Endothelial cell of umbilical vein (primary cell): ENCODE results near the gene TSPAN15. TPM values are rescaled to one million over a fixed set of nuclear protein-coding genes. Genes with fewer than 3 reads are reported as not detected.

Source experiments
- BruUV-seq: library from RNA; stranded (reverse); fragments of 400-500 nt; replicated peaks from 2 replicates; lab custom pipeline; 2021; lab: Mats Ljungman, UMichigan
- CTCF ChIA-PET: fragments of 300-600, 350-600 bp; sonication (Branson Sonifier 250); formaldehyde crosslinking; loops from one replicate; lab custom pipeline; 2021; ENCODE audit warnings: antibody characterized with exemption, inconsistent platforms; lab: Charles Lee
- POLR2A ChIA-PET: fragments of 300-600, 350-600 bp; sonication (Branson Sonifier 250); formaldehyde crosslinking; loops from one replicate; lab custom pipeline; 2021; ENCODE audit warnings: antibody characterized with exemption, inconsistent platforms; lab: Charles Lee
- DNase-seq: peaks from one replicate; pipeline ENCODE4 v3.0.0-alpha.2; 2011; ENCODE audit warnings: low read depth, low spot score
- FAIRE-seq: peaks from 2 replicates; lab custom pipeline; 2011; peaks lifted over from hg19 to GRCh38; lab: Jason Lieb, UNC
- H2AFZ ChIP-seq: 2 replicates; pipeline ENCODE4 v1.6.0; 2012; ENCODE audit warnings: low read depth, low read length, control low read depth, inconsistent platforms
- H3K27ac ChIP-seq: 2 replicates; pipeline ENCODE4 v1.5.1; 2011; ENCODE audit warnings: low read depth, mild to moderate bottlenecking, control low read depth, low read length, moderate library complexity; ENCODE audit not compliant: insufficient read depth
- H3K27me3 ChIP-seq, 2 experiments: 2 replicates each; pipeline versions ENCODE4 v1.6.0 to v1.6.1; 2011; ENCODE audit warnings: low read length in 2 of 2, mixed read lengths in 1 of 2; ENCODE audit not compliant: control insufficient read depth in 2 of 2, insufficient read depth in 2 of 2
- H3K36me3 ChIP-seq, 2 experiments: 2 replicates in 1 of 2; 3 replicates in 1 of 2; pipeline ENCODE4 v1.5.1; 2011; ENCODE audit warnings: low read length in 2 of 2, mild to moderate bottlenecking in 1 of 2, moderate library complexity in 1 of 2; ENCODE audit not compliant: control insufficient read depth in 2 of 2, insufficient read depth in 2 of 2; ENCODE audit errors: extremely low read depth in 1 of 2
- H3K4me1 ChIP-seq: 3 replicates; pipeline ENCODE4 v1.5.1; 2011; ENCODE audit warnings: mild to moderate bottlenecking, low read length; ENCODE audit not compliant: control insufficient read depth, insufficient read depth; ENCODE audit errors: extremely low read depth
- H3K4me2 ChIP-seq: 2 replicates; pipeline ENCODE4 v1.6.1; 2011; ENCODE audit warnings: low read length, control low read depth, mixed read lengths; ENCODE audit not compliant: insufficient read depth
- H3K4me3 ChIP-seq, 3 experiments: fragments of 200-600 bp in 1 of 3; sonication (generic), shearing (Covaris generic) in 1 of 3; replicated peaks in 1 of 3; 2 replicates each; pipeline ENCODE4 v1.5.1; 2011 to 2016; ENCODE audit warnings: control low read depth in 3 of 3, low read length in 3 of 3, mild to moderate bottlenecking in 2 of 3, inconsistent platforms in 1 of 3, low read depth in 1 of 3, moderate library complexity in 1 of 3; ENCODE audit not compliant: insufficient read depth in 1 of 3
- H3K79me2 ChIP-seq: 2 replicates; pipeline ENCODE4 v1.6.0; 2012; ENCODE audit warnings: low read length, inconsistent platforms; ENCODE audit not compliant: control insufficient read depth, insufficient read depth
- H3K9ac ChIP-seq: replicated peaks from 2 replicates; pipeline ENCODE3; 2011; ENCODE audit warnings: low read length, control low read depth; ENCODE audit not compliant: insufficient read depth; ENCODE audit errors: extremely low read depth
- H3K9me1 ChIP-seq: replicated peaks from 3 replicates; pipeline ENCODE4 v1.6.0; 2011; ENCODE audit warnings: mild to moderate bottlenecking, low read length; ENCODE audit not compliant: control insufficient read depth, insufficient read depth; ENCODE audit errors: extremely low read depth
- H3K9me3 ChIP-seq: replicated peaks from 2 replicates; pipeline ENCODE4 v1.5.1; 2012; ENCODE audit warnings: low read length, inconsistent platforms; ENCODE audit not compliant: control insufficient read depth, insufficient read depth
- H4K20me1 ChIP-seq: replicated peaks from 2 replicates; pipeline ENCODE3; 2011; ENCODE audit warnings: mild to moderate bottlenecking, low read length; ENCODE audit not compliant: control insufficient read depth, insufficient read depth; ENCODE audit errors: extremely low read depth
- CTCF ChIP-seq, 2 donors: IDR thresholded peaks; 1 replicate in 1 of 2; 2 replicates in 1 of 2; pipeline ENCODE4 v1.5.1; 2011; ENCODE audit warnings: low read length in 2 of 2, mild to moderate bottlenecking in 2 of 2, moderate library complexity in 2 of 2, control low read depth in 1 of 2, inconsistent platforms in 1 of 2, low read depth in 1 of 2; ENCODE audit not compliant: insufficient read depth in 1 of 2; ENCODE audit errors: extremely low read depth in 1 of 2
- EZH2 ChIP-seq: IDR thresholded peaks from 2 replicates; pipeline ENCODE4 v1.6.1; 2012; ENCODE audit warnings: borderline replicate concordance, low read depth, mild to moderate bottlenecking, moderate library complexity, low read length, inconsistent platforms; ENCODE audit not compliant: severe bottlenecking
- FOS ChIP-seq: IDR thresholded peaks from 2 replicates; pipeline ENCODE4 v1.6.1; 2011; ENCODE audit warnings: mild to moderate bottlenecking, low read length, moderate library complexity, borderline replicate concordance; ENCODE audit not compliant: insufficient read depth
- GATA2 ChIP-seq: IDR thresholded peaks from 2 replicates; pipeline ENCODE4 v1.7.0; 2011; ENCODE audit warnings: low read depth, mild to moderate bottlenecking, moderate library complexity, mixed read lengths, low read length; ENCODE audit not compliant: insufficient read length, insufficient read depth
- JUN ChIP-seq: IDR thresholded peaks from 2 replicates; pipeline ENCODE4 v1.6.1; 2011; ENCODE audit warnings: borderline replicate concordance, low read depth; ENCODE audit not compliant: insufficient read length, insufficient read depth
- MAX ChIP-seq: IDR thresholded peaks from 2 replicates; pipeline ENCODE4 v1.6.1; 2011; ENCODE audit not compliant: insufficient read depth, insufficient read length
- MYC ChIP-seq: IDR thresholded peaks from one replicate; pipeline ENCODE4 v1.6.1; 2011; ENCODE audit warnings: mild to moderate bottlenecking, low read depth, low read length
- POLR2A ChIP-seq: IDR thresholded peaks from 2 replicates; pipeline ENCODE4 v1.6.1; 2012; ENCODE audit warnings: low read depth, mild to moderate bottlenecking, control low read depth, low read length
- POLR2AphosphoS5 ChIP-seq: IDR thresholded peaks from 2 replicates; pipeline ENCODE4 v1.6.1; 2012; ENCODE audit warnings: low read depth, mild to moderate bottlenecking, control low read depth, low read length, moderate library complexity; ENCODE audit not compliant: insufficient read depth
- dilution Hi-C: fragments of 300-500 bp; cut with MboI; formaldehyde crosslinking; loops from one replicate; pipeline ENCODE4 v1.15.0; 2019; ENCODE audit warnings: low sequenced_read_pairs; ENCODE audit not compliant: extremely low pct_ligation_motif_present
- intact Hi-C: fragments of 100-400 bp; cut with micrococcal nuclease; formaldehyde crosslinking; loops from one replicate; pipeline ENCODE4 v1.10.0; 2022
- polyA plus RNA-seq, 4 experiments: library from polyadenylated mRNA; depleted of rRNA in 3 of 4; stranded (reverse) in 3 of 4; unstranded in 1 of 4; fragments of >200 nt; gene quantifications; 2 replicates each; pipeline versions ENCODE4 v1.2.1 to v1.2.3, GENCODE V29; 2011 to 2012; ENCODE audit warnings: missing spikeins in 1 of 4
- total RNA-seq: library from RNA; stranded (reverse); gene quantifications from 2 replicates; pipeline ENCODE4 v1.2.3, GENCODE V29; 2021

Gene TSPAN15
- total and polyA plus RNA-seq, 2 donors (not counting 3 experiments of a cell fraction or from before 2014, with no cell fraction given): 78.4 to 189 TPM

GRCh38 chr10:69403519-69403918, 47.7 kb upstream of the TSPAN15 start:
- H4K20me1 ChIP-seq: no peaks in the 10 kb centered on the region
- H3K79me2 ChIP-seq: no peaks in the 10 kb centered on the region
- DNase-seq: peak; percentile 66
- TF ChIP-seq CTCF (IDR thresholded peaks at IDR 0.05; ENCODE audit: extremely low read depth in 1 of 2, insufficient read depth in 1 of 2, low read depth in 1 of 2, low read length in 2 of 2) (no peak), GATA2 (no peak)
- H3K4me2 ChIP-seq: no peak overlapping the region
- H3K9ac ChIP-seq: no peak overlapping the region
- no peak overlapping the region for H3K27ac ChIP-seq
- no peaks in the 10 kb centered on the region for H3K27me3 ChIP-seq
- dilution Hi-C loops (no loop called here), intact Hi-C loops (no loop called here)
- peak; percentile 82 for FAIRE-seq
- H3K9me1 ChIP-seq: no peaks in the 10 kb centered on the region
- H3K4me3 ChIP-seq: no peak overlapping the region
- H3K9me3 ChIP-seq: no peaks in the 10 kb centered on the region
- ChIA-PET POLR2A (no interaction called here), CTCF (interaction anchor here (0.6 to 4.1 kb wide), 9 partner anchors 10 to 423 kb away, joined by 3 to 21 read pairs (median 3); partner anchors contain the start of gene HKDC1)
- H3K36me3 ChIP-seq: peaks cover 6 to 13% of the 10 kb centered on the region in 2 experiments
- peaks cover 6% of the 10 kb centered on the region for H3K4me1 ChIP-seq
- no peak overlapping the region for H2AFZ ChIP-seq
- BruUV-seq: no TSS peak

- Histone ChIP-seq H3K27me3 (no peaks in the 10 kb centered on the region), H4K20me1 (no peaks in the 10 kb centered on the region), H3K9me1 (no peaks in the 10 kb centered on the region), H3K4me2 (no peak overlapping the region), H3K4me1 (peaks cover 11% of the 10 kb centered on the region), H3K36me3 (peaks cover 6 to 8% of the 10 kb centered on the region in 2 experiments), H3K9ac (no peak overlapping the region), H2AFZ (no peak overlapping the region), H3K79me2 (no peaks in the 10 kb centered on the region), H3K9me3 (no peaks in the 10 kb centered on the region), H3K27ac (no peak overlapping the region), H3K4me3 (no peak overlapping the region)
- intact Hi-C loops: no loop called here
- no TSS peak for BruUV-seq
- FAIRE-seq (no peak), DNase-seq (no peak)
- CTCF ChIA-PET: interaction anchor here (4.1 kb wide), 1 partner anchor 12 kb away, joined by 21 read pairs; no protein-coding TSS in a partner anchor
- TF ChIP-seq POLR2AphosphoS5: no peak
- TF ChIP-seq GATA2: no peak
- TF ChIP-seq EZH2: no peak
- no peak for TF ChIP-seq MAX
- no peak for TF ChIP-seq MYC
- no peak for TF ChIP-seq FOS
- no peak for TF ChIP-seq JUN
- no peak for TF ChIP-seq CTCF (IDR thresholded peaks at IDR 0.05; ENCODE audit: extremely low read depth in 1 of 2, insufficient read depth in 1 of 2, low read depth in 1 of 2, low read length in 2 of 2)
- no peak for TF ChIP-seq POLR2A
- dilution Hi-C loops: no loop called here
- POLR2A ChIA-PET: no interaction called here
Observed at GRCh38 chr10:69404786-69405185, 46.5 kb upstream of the TSPAN15 start.
